ENCODE measurements around the gene FGFRL1.

FGFRL1 gene

DNA sequence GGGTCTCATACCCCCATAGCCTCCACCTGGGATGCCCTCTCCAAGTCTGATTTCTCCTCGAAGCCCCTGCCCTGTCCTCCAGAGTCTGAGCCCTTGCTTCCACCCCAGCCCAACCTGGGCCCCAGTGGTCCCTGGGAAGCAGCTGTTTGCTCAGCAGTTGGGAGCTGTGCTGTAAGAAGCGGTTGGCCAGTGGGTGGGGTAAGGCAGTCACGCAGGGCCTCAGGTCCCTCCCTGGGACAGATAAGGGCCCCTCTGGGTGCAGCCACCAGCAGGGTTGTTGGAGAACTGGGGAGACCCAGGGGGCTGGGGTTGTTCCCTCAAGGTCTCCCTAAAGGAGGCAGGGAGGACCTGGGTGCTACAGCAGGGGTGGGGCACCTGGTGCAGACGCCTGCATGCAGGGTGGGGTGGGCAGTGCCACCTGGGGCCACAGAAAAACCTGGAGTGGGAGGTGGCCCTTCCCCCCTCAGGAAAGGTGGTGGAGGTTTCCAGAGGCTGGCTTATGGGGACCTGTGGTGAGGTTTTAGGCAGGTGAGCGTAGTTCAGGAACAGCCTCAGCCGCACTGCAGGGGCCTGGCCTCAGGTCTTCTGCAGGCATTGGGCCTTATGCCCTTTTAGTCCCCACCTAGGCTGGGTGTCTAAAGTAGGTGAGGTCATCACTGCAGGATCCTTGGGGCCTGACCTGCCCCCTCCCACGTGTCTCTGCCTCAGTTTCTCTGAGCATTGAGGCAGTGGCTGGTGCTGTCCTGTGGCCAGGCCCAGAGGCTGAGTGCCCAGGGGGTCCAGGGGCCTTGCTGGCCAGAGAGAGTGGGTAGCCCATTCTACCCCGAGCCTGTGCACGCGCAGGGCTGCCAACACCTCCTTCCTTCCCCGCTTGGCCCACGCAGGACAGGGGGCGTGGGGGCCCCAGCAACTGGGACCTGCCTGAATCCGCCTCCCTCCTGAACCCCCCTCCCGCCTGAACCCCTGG lies 15.1 kb upstream of the FGFRL1 start:
- no peak for TF ChIP-seq CTCF (IDR thresholded peaks at IDR 0.05; ENCODE audit: low read length)
- no peak for TF ChIP-seq EZH2 (IDR thresholded peaks at IDR 0.05; ENCODE audit: borderline replicate concordance, low read length)
- no peak overlapping the region for H3K9ac ChIP-seq (ENCODE audit: low read length)
- peaks cover 21% of the 10 kb centered on the region for H3K4me1 ChIP-seq (ENCODE audit: insufficient read depth, low read length, severe bottlenecking)
- no peak overlapping the region for H2AFZ ChIP-seq (ENCODE audit: low read length)
- no peak overlapping the region for H3K4me2 ChIP-seq (ENCODE audit: low read length)
- no peaks in the 10 kb centered on the region for H4K20me1 ChIP-seq (ENCODE audit: insufficient read depth, low read length)
- no peaks in the 10 kb centered on the region for H3K27me3 ChIP-seq (ENCODE audit: insufficient read depth, low read length)
- no peaks in the 10 kb centered on the region for H3K79me2 ChIP-seq (ENCODE audit: insufficient read depth, low read length)
- H3K27ac ChIP-seq (ENCODE audit: low read depth, low read length, poor library complexity, severe bottlenecking) = no peak overlapping the region
- H3K9me2 ChIP-seq (ENCODE audit: low read depth, low read length) = no peaks in the 10 kb centered on the region
- no peaks in the 10 kb centered on the region for H3K36me3 ChIP-seq (ENCODE audit: insufficient read depth, low read length)
- no peak overlapping the region for H3K4me3 ChIP-seq (ENCODE audit: low read depth, low read length, poor library complexity, severe bottlenecking)
- H3F3A ChIP-seq (ENCODE audit: insufficient read depth, low read length) = no peaks in the 10 kb centered on the region
- no peaks in the 10 kb centered on the region for H3K9me3 ChIP-seq (ENCODE audit: low read length)

- no peak overlapping the region for H3K4me3 ChIP-seq (ENCODE audit: low read depth, low read length, poor library complexity, severe bottlenecking)
- H3K4me2 ChIP-seq (ENCODE audit: low read length) = no peak overlapping the region
- H3K27me3 ChIP-seq (ENCODE audit: insufficient read depth, low read length) = no peaks in the 10 kb centered on the region
- no peaks in the 10 kb centered on the region for H4K20me1 ChIP-seq (ENCODE audit: insufficient read depth, low read length)
- no peak overlapping the region for H3K9ac ChIP-seq (ENCODE audit: low read length)
- no peaks in the 10 kb centered on the region for H3K79me2 ChIP-seq (ENCODE audit: insufficient read depth, low read length)
- no peaks in the 10 kb centered on the region for H3K9me3 ChIP-seq (ENCODE audit: low read length)
- H3K9me2 ChIP-seq (ENCODE audit: low read depth, low read length) = no peaks in the 10 kb centered on the region
- no peak overlapping the region for H3K27ac ChIP-seq (ENCODE audit: low read depth, low read length, poor library complexity, severe bottlenecking)
- no peak overlapping the region for H2AFZ ChIP-seq (ENCODE audit: low read length)
- no peak for TF ChIP-seq CTCF (IDR thresholded peaks at IDR 0.05; ENCODE audit: low read length)
- TF ChIP-seq EZH2 (IDR thresholded peaks at IDR 0.05; ENCODE audit: borderline replicate concordance, low read length) = no peak
- H3K4me1 ChIP-seq (ENCODE audit: insufficient read depth, low read length, severe bottlenecking) = peaks cover 20% of the 10 kb centered on the region
- no peaks in the 10 kb centered on the region for H3K36me3 ChIP-seq (ENCODE audit: insufficient read depth, low read length)
- no peaks in the 10 kb centered on the region for H3F3A ChIP-seq (ENCODE audit: insufficient read depth, low read length)
Measured at GRCh38 chr4:996997-997374, 14.4 kb upstream of the FGFRL1 start.

DNA sequence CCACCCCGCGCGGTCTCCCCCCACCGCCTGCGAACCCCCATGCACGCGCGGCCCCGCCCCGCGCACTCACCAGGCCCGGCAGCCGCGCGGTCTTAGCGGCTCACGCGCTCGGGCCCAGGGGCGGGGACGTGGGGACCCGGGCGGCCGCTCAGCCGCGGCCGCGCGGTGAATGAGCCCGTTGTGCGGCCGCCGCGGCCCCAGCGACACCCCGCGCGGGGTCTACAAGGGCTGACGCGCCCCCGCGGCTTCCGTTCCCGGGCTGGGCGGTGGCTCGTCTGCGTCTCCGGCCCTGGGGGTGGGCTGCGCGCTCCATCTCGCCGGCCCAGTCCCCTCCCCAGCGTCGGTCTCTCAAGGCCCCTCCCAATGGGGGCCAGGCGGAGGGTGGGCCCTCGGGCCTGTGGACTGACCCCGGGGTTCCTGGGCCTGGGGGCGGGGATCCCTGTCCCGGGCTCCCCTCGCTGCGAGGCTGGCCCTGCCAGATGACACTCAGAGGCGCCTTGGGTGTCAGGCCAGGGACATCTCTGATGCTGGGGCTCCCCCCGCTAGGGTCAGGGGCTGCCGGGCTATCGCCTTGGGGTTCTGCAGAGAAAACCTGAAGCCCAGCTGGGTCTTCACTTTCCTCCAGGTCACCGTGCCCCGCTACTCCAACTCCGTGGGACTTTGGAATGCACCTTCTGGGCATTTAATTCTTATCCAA lies 13.9 kb upstream of the FGFRL1 start:
- H3K4me2 ChIP-seq (ENCODE audit: low read length) = no peak overlapping the region

More for the DNA sequence above, 13.9 kb upstream of the FGFRL1 start:
- Histone ChIP-seq H3F3A (ENCODE audit: insufficient read depth, low read length) (no peaks in the 10 kb centered on the region), H3K9me2 (ENCODE audit: low read depth, low read length) (no peaks in the 10 kb centered on the region), H3K9me3 (ENCODE audit: low read length) (no peaks in the 10 kb centered on the region), H3K9ac (ENCODE audit: low read length) (no peak overlapping the region), H3K4me3 (ENCODE audit: low read depth, low read length, poor library complexity, severe bottlenecking) (no peak overlapping the region), H3K27me3 (ENCODE audit: insufficient read depth, low read length) (no peaks in the 10 kb centered on the region), H4K20me1 (ENCODE audit: insufficient read depth, low read length) (no peaks in the 10 kb centered on the region), H3K27ac (ENCODE audit: low read depth, low read length, poor library complexity, severe bottlenecking) (no peak overlapping the region), H2AFZ (ENCODE audit: low read length) (no peak overlapping the region), H3K36me3 (ENCODE audit: insufficient read depth, low read length) (no peaks in the 10 kb centered on the region), H3K4me1 (ENCODE audit: insufficient read depth, low read length, severe bottlenecking) (peaks cover 14% of the 10 kb centered on the region), H3K79me2 (ENCODE audit: insufficient read depth, low read length) (no peaks in the 10 kb centered on the region)
- TF ChIP-seq EZH2 (IDR thresholded peaks at IDR 0.05; ENCODE audit: borderline replicate concordance, low read length) (no peak), CTCF (IDR thresholded peaks at IDR 0.05; ENCODE audit: low read length) (no peak)

Data from OCI-LY1 (cell line).